22Rv1 (cell line): Measurements from ENCODE around the gene STAT5B.

ENCODE experiments used
- ZFX ChIP-seq: fragments of 450-650 bp; IDR thresholded peaks from 2 replicates; pipeline ENCODE4 v1.6.1; 2017; ENCODE audit warnings: antibody characterized with exemption, borderline replicate concordance
- TF ChIP-seq, protein P1 (sequence below): fragments of 450-650 bp; IDR thresholded peaks from 2 replicates; pipeline ENCODE4 v1.5.1; 2017; ENCODE audit warnings: mild to moderate bottlenecking

DNA sequence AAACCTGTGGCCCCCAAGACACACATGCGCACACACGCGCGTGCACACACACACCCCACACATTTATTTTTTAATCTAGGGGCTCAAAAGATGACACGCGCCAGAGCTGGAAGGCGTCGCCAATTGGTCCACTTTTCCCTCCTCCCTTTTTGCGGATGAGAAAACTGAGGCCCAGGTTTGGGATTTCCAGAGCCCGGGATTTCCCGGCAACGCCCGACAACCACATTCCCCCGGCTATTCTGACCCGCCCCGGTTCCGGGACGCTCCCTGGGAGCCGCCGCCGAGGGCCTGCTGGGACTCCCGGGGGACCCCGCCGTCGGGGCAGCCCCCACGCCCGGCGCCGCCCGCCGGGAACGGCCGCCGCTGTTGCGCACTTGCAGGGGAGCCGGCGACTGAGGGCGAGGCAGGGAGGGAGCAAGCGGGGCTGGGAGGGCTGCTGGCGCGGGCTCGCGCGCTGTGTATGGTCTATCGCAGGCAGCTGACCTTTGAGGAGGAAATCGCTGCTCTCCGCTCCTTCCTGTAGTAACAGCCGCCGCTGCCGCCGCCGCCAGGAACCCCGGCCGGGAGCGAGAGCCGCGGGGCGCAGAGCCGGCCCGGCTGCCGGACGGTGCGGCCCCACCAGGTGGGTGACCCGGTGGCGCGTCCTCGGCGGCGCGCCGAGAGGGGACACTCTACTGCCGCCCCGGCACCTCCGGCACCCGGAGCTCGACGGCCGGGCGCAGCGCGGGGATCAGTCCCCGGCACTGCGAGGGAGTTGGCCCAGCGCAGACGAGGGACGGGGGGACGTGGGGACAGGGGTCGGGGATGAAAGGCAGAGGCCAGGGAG, 12.0 kb upstream of the STAT5B start, which contains the start of gene STAT5A:
- no peak for TF ChIP-seq ZFX
- TF ChIP-seq, protein P1, sequence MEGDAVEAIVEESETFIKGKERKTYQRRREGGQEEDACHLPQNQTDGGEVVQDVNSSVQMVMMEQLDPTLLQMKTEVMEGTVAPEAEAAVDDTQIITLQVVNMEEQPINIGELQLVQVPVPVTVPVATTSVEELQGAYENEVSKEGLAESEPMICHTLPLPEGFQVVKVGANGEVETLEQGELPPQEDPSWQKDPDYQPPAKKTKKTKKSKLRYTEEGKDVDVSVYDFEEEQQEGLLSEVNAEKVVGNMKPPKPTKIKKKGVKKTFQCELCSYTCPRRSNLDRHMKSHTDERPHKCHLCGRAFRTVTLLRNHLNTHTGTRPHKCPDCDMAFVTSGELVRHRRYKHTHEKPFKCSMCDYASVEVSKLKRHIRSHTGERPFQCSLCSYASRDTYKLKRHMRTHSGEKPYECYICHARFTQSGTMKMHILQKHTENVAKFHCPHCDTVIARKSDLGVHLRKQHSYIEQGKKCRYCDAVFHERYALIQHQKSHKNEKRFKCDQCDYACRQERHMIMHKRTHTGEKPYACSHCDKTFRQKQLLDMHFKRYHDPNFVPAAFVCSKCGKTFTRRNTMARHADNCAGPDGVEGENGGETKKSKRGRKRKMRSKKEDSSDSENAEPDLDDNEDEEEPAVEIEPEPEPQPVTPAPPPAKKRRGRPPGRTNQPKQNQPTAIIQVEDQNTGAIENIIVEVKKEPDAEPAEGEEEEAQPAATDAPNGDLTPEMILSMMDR: no peak
